ENCODE measurements around the gene KCTD5. TPM values are rescaled to one million over a fixed set of nuclear protein-coding genes. Genes with fewer than 3 reads are reported as not detected.
A peak's percentile ranks its signal among the peaks of the same experiment; 100 is the strongest.

Gene KCTD5
- total and polyA plus RNA-seq, 2 of the 8 experiments (the other 6 are each of a cell fraction or from before 2014, with no cell fraction given) = 26.6 to 31.8 TPM

DNA sequence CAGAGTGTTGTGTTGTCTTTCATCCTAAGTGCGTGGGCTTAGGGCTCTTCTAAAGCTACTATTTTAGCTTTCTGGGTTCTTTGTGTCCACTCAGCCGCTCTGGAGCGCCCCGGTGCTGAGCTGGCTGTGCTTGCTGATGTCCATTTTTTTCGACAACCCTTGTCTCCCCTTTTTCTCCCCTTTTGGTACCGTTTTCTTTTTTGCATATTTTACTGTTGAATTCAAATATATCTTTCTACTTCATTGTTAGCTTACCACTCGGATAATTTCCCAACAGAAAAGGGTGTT, 71.4 kb downstream of the KCTD5 start:
- Histone ChIP-seq H3K4me1 (replicated peaks in 1 of 4; ENCODE audit: control insufficient read depth in 3 of 4, insufficient read depth in 4 of 4, low read length in 3 of 4) (peaks cover 2 to 8% (median 5%) of the 10 kb centered on the region in 4 experiments; a peak in 6 of 7 replicates), H3K18ac (ENCODE audit: extremely low read depth, low read length) (peak overlapping the region; percentile 48; the same call in 1 of the 2 replicates), H3K4ac (replicated peaks; ENCODE audit: insufficient read length, low read depth, low read length) (no peak overlapping the region), H4K5ac (ENCODE audit: insufficient read length, low read depth, low read length) (no peak overlapping the region), H3K4me2 (ENCODE audit: insufficient read depth in 1 of 2, low read depth in 2 of 2, low read length in 2 of 2) (peak overlapping the region; percentile 77 to 82), H2BK5ac (ENCODE audit: low read depth, low read length) (peak overlapping the region; percentile 100), H3K79me2 (ENCODE audit: control insufficient read depth in 1 of 2, insufficient read depth in 2 of 2, low read length in 2 of 2) (peaks cover 47 to 66% of the 10 kb centered on the region in 2 experiments), H3K36me3 (ENCODE audit: control insufficient read depth in 2 of 4, insufficient read depth in 4 of 4, low read length in 3 of 4) (peaks cover 8 to 30% (median 23%) of the 10 kb centered on the region in 4 experiments), H3K27me3 (replicated peaks in 1 of 4; ENCODE audit: control insufficient read depth in 3 of 4, extremely low read depth in 1 of 4, insufficient read depth in 3 of 4, low read length in 3 of 4) (no peaks in the 10 kb centered on the region), H3K23me2 (ENCODE audit: low read depth, low read length) (peaks cover 8% of the 10 kb centered on the region; the same call in 1 of the 2 replicates), H3K79me1 (ENCODE audit: low read depth, low read length) (peaks cover 5% of the 10 kb centered on the region), H4K8ac (ENCODE audit: extremely low read depth, insufficient read depth, low read length) (no peak overlapping the region), H4K91ac (replicated peaks; ENCODE audit: insufficient read length, low read length) (no peak overlapping the region), H3K4me3 (ENCODE audit: extremely low read depth in 1 of 4, insufficient read depth in 2 of 4, low read depth in 3 of 4, low read length in 4 of 4) (peak overlapping the region; percentile 75 to 93 (median 88)), H2BK15ac (ENCODE audit: low read length) (no peak overlapping the region), H2AK5ac (ENCODE audit: low read depth, low read length) (no peak overlapping the region), H3K14ac (ENCODE audit: insufficient read length) (no peak overlapping the region), H3K9me3 (ENCODE audit: insufficient read depth in 2 of 2, low read depth in 1 of 2, low read length in 1 of 2) (no peaks in the 10 kb centered on the region), H3K9ac (replicated peaks in 1 of 4; ENCODE audit: extremely low read depth in 1 of 4, low read depth in 3 of 4, low read length in 3 of 4) (peak overlapping the region; percentile 93 to 99 (median 98)), H2BK20ac (ENCODE audit: low read length) (no peak overlapping the region), H2BK12ac (ENCODE audit: low read depth, low read length) (peak overlapping the region; percentile 75), H2AFZ (ENCODE audit: low read length) (no peak overlapping the region), H3K27ac (ENCODE audit: low read depth, low read length) (peak overlapping the region; percentile 99), H4K20me1 (replicated peaks in 1 of 2; ENCODE audit: control insufficient read depth in 1 of 2, insufficient read depth in 2 of 2, low read length in 2 of 2) (peaks cover 21 to 25% of the 10 kb centered on the region in 2 experiments), H2BK120ac (replicated peaks; ENCODE audit: low read depth, low read length) (no peak overlapping the region), H3K23ac (ENCODE audit: insufficient read length) (no peak overlapping the region), H3K56ac (replicated peaks; ENCODE audit: insufficient read length, low read depth, low read length) (peak overlapping the region; percentile 3)
- FAIRE-seq (no peak), DNase-seq (ENCODE audit: low read depth in 1 of 2, low spot score in 2 of 2) (no peak)
- 4% methylated on average over 7 of the region's 7 CpGs; no CpG with 5 or more reads in 1 of the 2 experiments for WGBS, 2 experiments (ENCODE audit: extremely low coverage in 1 of 2, insufficient coverage in 1 of 2, insufficient read length in 1 of 2, insufficient replicate concordance in 2 of 2, low coverage in 1 of 2, low lambda C conversion rate in 2 of 2, missing lambda C conversion rate in 1 of 2)
- ChIA-PET POLR2A (ENCODE audit: partially characterized antibody) (interaction anchor here (0.9 to 8.3 kb wide), 13 partner anchors 8 to 217 kb away, joined by 3 to 180 read pairs (median 7); partner anchors contain the start of genes ELOB, KCTD5 and PRSS27), CTCF (ENCODE audit: partially characterized antibody) (interaction anchor here (0.7 to 1.2 kb wide), 3 partner anchors 18 to 25 kb away, joined by 3 read pairs; no protein-coding TSS in a partner anchor)
- no peak for TF ChIP-seq TAF7 (optimal IDR thresholded peaks at IDR 0.05; ENCODE audit: borderline replicate concordance, low read depth, low read length)
- TF ChIP-seq EP300 (IDR thresholded peaks at IDR 0.05; ENCODE audit: borderline replicate concordance in 1 of 2, low read depth in 2 of 2, low read length in 2 of 2) = no peak
- TF ChIP-seq ASH2L (IDR thresholded peaks at IDR 0.05; ENCODE audit: low read length) = no peak
- TF ChIP-seq CBX8 (IDR thresholded peaks at IDR 0.05; ENCODE audit: borderline replicate concordance, low read depth, low read length) = no peak
- TF ChIP-seq CHD2 (IDR thresholded peaks at IDR 0.05; ENCODE audit: low read length) = no peak
- no peak for TF ChIP-seq BACH1 (IDR thresholded peaks at IDR 0.05; ENCODE audit: low read length)
- no peak for TF ChIP-seq POU5F1 (IDR thresholded peaks at IDR 0.05; ENCODE audit: low read depth, low read length)
- no peak for TF ChIP-seq ZNF274 (IDR thresholded peaks at IDR 0.05; ENCODE audit: borderline replicate concordance, extremely low read depth, low read length)
- no peak for TF ChIP-seq TEAD4 (IDR thresholded peaks at IDR 0.05; ENCODE audit: low read depth, low read length)
- TF ChIP-seq SP1 (IDR thresholded peaks at IDR 0.05; ENCODE audit: low read depth, low read length) = no peak
- no peak for TF ChIP-seq FOSL1 (IDR thresholded peaks at IDR 0.05; ENCODE audit: insufficient read depth, low read depth, low read length)
- no peak; a peak in 1 of 4 replicates for TF ChIP-seq SIN3A (conservative IDR thresholded peaks at IDR 0.05 in 1 of 2, IDR thresholded peaks at IDR 0.05 in 1 of 2; ENCODE audit: low read depth in 1 of 2, low read length in 2 of 2)
- TF ChIP-seq MAFK (IDR thresholded peaks at IDR 0.05; ENCODE audit: low read depth, low read length) = no peak
- TF ChIP-seq SP4 (IDR thresholded peaks at IDR 0.05; ENCODE audit: low read length) = no peak
- TF ChIP-seq SUZ12 (IDR thresholded peaks at IDR 0.05; ENCODE audit: low read length) = no peak
